Prostate gland (tissue), 2 donors: Measurements from ENCODE around the gene SNTN. TPM values are rescaled to one million over a fixed set of nuclear protein-coding genes. Genes with fewer than 3 reads are reported as not detected.

Source experiments
- DNase-seq: peaks from one replicate; pipeline ENCODE4 v3.0.0-alpha.2; 2019; ENCODE audit warnings: low spot score
- H3K27ac ChIP-seq, 2 donors: fragments of 200-600 bp; sonication (generic); 2 replicates each; pipeline ENCODE4 v1.5.1; 2017 to 2019
- H3K27me3 ChIP-seq: fragments of 200-600 bp; sonication (generic); replicated peaks from 2 replicates; pipeline ENCODE4 v1.5.1; 2019; ENCODE audit not compliant: insufficient read depth
- H3K36me3 ChIP-seq, 2 donors: fragments of 200-600 bp; sonication (generic); 1 replicate in 1 of 2; 2 replicates in 1 of 2; pipeline versions ENCODE4 v1.5.1 to v1.8.1; 2017 to 2019
- H3K4me1 ChIP-seq: fragments of 200-600 bp; sonication (generic); replicated peaks from 2 replicates; pipeline ENCODE4 v1.5.1; 2019
- H3K4me3 ChIP-seq, 2 donors: fragments of 200-600 bp; sonication (generic); 2 replicates each; pipeline ENCODE4 v1.5.1; 2017 to 2019
- H3K9me3 ChIP-seq: fragments of 200-600 bp; sonication (generic); 2 replicates; pipeline ENCODE4 v1.5.1; 2017
- CTCF ChIP-seq, 4 experiments: fragments of 200-600 bp in 2 of 4; fragments of 450-650 bp in 2 of 4; sonication (generic) in 2 of 4; IDR thresholded peaks; 1 replicate in 3 of 4; 2 replicates in 1 of 4; pipeline ENCODE4 v1.5.1; 2016 to 2019; ENCODE audit warnings: antibody characterized with exemption in 4 of 4, mild to moderate bottlenecking in 2 of 4, moderate library complexity in 2 of 4
- POLR2A ChIP-seq: fragments of 450-650 bp; IDR thresholded peaks from one replicate; pipeline ENCODE4 v1.6.1; 2016; ENCODE audit warnings: antibody characterized with exemption, mild to moderate bottlenecking
- POLR2AphosphoS5 ChIP-seq: sonication (generic); formaldehyde crosslinking; IDR thresholded peaks from one replicate; pipeline ENCODE4 v1.6.1; 2017; ENCODE audit warnings: antibody characterized with exemption
- whole genome bisulfite sequencing: methylation state at CpG from one replicate; pipeline ENCODE4 v1.1.5; 2018; 5-methylcytosine and 5-hydroxymethylcytosine counted together
- intact Hi-C: fragments of 100-400 bp; cut with DNase I; formaldehyde crosslinking; loops from one replicate; pipeline ENCODE4 v1.14.2; 2022
- total RNA-seq, 2 donors: library from RNA; depleted of rRNA; stranded (reverse); fragments of >200 nt; gene quantifications; one replicate each; pipeline ENCODE4 v1.1.0, GENCODE V29; 2016

Gene SNTN
- total RNA-seq, 2 donors from 2014 or later, result not detected

GRCh38 chr3:63662500-63662899, 10.0 kb downstream of the SNTN start:
- H3K27ac ChIP-seq, result no peak overlapping the region
- TF ChIP-seq POLR2AphosphoS5 (no peak), CTCF (IDR thresholded peaks at IDR 0.05) (no peak), POLR2A (no peak)
- no peaks in the 10 kb centered on the region for H3K36me3 ChIP-seq
- intact Hi-C loops, result no loop called here
- no peaks in the 10 kb centered on the region for H3K9me3 ChIP-seq
- no peak overlapping the region for H3K4me3 ChIP-seq
- H3K4me1 ChIP-seq, result no peaks in the 10 kb centered on the region
- H3K27me3 ChIP-seq, result no peaks in the 10 kb centered on the region
- DNase-seq, result no peak

GRCh38 chr3:63670544-63670943, 18.1 kb downstream of the SNTN start:
- Histone ChIP-seq H3K4me3 (no peak overlapping the region), H3K27me3 (no peaks in the 10 kb centered on the region), H3K9me3 (no peaks in the 10 kb centered on the region), H3K27ac (no peak overlapping the region), H3K4me1 (no peaks in the 10 kb centered on the region), H3K36me3 (no peaks in the 10 kb centered on the region)
- no peak for DNase-seq
- TF ChIP-seq POLR2AphosphoS5 (no peak), POLR2A (no peak), CTCF (IDR thresholded peaks at IDR 0.05) (no peak)
- intact Hi-C loops, result no loop called here
- 95% methylated on average over 7 of the region's 7 CpGs for WGBS

- H3K4me3 ChIP-seq, result no peak overlapping the region
- H3K9me3 ChIP-seq, result no peaks in the 10 kb centered on the region
- no peak overlapping the region for H3K27ac ChIP-seq
- peak; percentile 4 for DNase-seq
- WGBS, result 49% methylated on average over 3 of the region's 3 CpGs
- no peaks in the 10 kb centered on the region for H3K4me1 ChIP-seq
- no peaks in the 10 kb centered on the region for H3K27me3 ChIP-seq
- H3K36me3 ChIP-seq, result no peaks in the 10 kb centered on the region
- intact Hi-C loops, result no loop called here
- TF ChIP-seq POLR2AphosphoS5 (no peak), CTCF (IDR thresholded peaks at IDR 0.05) (no peak), POLR2A (no peak)
Measured at GRCh38 chr3:63673111-63673510, 20.6 kb downstream of the SNTN start.

GRCh38 chr3:63674586-63674985, 22.1 kb downstream of the SNTN start:
- H3K36me3 ChIP-seq, result no peaks in the 10 kb centered on the region
- no peak overlapping the region for H3K4me3 ChIP-seq
- H3K4me1 ChIP-seq, result no peaks in the 10 kb centered on the region
- DNase-seq, result no peak
- 80% methylated on average over 2 of the region's 2 CpGs for WGBS
- TF ChIP-seq POLR2A (no peak), POLR2AphosphoS5 (no peak), CTCF (IDR thresholded peaks at IDR 0.05) (no peak)
- intact Hi-C loops, result no loop called here
- no peaks in the 10 kb centered on the region for H3K27me3 ChIP-seq
- H3K9me3 ChIP-seq, result no peaks in the 10 kb centered on the region
- no peak overlapping the region for H3K27ac ChIP-seq

GRCh38 chr3:63679186-63679585, 26.7 kb downstream of the SNTN start:
- Histone ChIP-seq H3K36me3 (no peaks in the 10 kb centered on the region), H3K4me3 (no peak overlapping the region), H3K4me1 (no peaks in the 10 kb centered on the region), H3K9me3 (no peaks in the 10 kb centered on the region), H3K27me3 (no peaks in the 10 kb centered on the region), H3K27ac (no peak overlapping the region)
- no peak for DNase-seq
- intact Hi-C loops, result no loop called here
- TF ChIP-seq POLR2AphosphoS5, result no peak
- no peak for TF ChIP-seq CTCF (IDR thresholded peaks at IDR 0.05)
- TF ChIP-seq POLR2A, result no peak
- 90% methylated on average over 1 of the region's 1 CpG for WGBS
